ENCODE data around the gene ZNF362. TPM values are rescaled to one million over a fixed set of nuclear protein-coding genes. Genes with fewer than 3 reads are reported as not detected.

The ZNF362 gene
- total RNA-seq, 2 donors from 2014 or later: 25.3 to 55.4 TPM

DNA sequence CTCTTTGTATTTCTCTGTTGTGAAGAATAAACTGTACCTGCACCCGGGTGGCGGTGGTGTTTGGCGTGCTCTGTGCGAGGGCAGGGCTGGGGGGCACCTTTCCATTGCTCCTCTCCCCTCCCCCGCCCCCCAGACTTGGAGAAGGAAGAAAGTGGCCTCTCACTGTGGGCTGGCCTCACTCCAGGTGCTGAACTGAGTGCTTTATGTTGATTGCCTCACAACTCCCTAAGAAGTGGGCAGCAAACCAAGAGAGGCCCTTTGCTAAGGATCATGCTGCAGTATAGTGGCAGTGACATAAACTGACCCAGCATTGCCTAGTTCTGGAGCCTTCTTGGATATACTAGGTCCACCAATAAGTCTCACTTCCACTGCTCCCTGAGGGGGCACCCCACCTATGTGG lies 44.4 kb downstream of the ZNF362 start:
- DNase-seq (ENCODE audit: low spot score) (no peak), ATAC-seq (ENCODE audit: insufficient number of reproducible peaks, low FRiP score, low read depth) (no peak)
- H3K27ac ChIP-seq: no peak overlapping the region
- no peaks in the 10 kb centered on the region for H3K27me3 ChIP-seq (replicated peaks; ENCODE audit: insufficient read depth)
- no peaks in the 10 kb centered on the region for H3K9me3 ChIP-seq
- TF ChIP-seq, protein P1, sequence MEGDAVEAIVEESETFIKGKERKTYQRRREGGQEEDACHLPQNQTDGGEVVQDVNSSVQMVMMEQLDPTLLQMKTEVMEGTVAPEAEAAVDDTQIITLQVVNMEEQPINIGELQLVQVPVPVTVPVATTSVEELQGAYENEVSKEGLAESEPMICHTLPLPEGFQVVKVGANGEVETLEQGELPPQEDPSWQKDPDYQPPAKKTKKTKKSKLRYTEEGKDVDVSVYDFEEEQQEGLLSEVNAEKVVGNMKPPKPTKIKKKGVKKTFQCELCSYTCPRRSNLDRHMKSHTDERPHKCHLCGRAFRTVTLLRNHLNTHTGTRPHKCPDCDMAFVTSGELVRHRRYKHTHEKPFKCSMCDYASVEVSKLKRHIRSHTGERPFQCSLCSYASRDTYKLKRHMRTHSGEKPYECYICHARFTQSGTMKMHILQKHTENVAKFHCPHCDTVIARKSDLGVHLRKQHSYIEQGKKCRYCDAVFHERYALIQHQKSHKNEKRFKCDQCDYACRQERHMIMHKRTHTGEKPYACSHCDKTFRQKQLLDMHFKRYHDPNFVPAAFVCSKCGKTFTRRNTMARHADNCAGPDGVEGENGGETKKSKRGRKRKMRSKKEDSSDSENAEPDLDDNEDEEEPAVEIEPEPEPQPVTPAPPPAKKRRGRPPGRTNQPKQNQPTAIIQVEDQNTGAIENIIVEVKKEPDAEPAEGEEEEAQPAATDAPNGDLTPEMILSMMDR (IDR thresholded peaks at IDR 0.05): no peak
- no peak overlapping the region for H3K4me3 ChIP-seq
- H3K4me1 ChIP-seq (ENCODE audit: control insufficient read depth in 1 of 2, low read depth in 2 of 2): peaks cover 3 to 19% of the 10 kb centered on the region in 2 donors
- H3K36me3 ChIP-seq: peaks cover 30% of the 10 kb centered on the region

DNA sequence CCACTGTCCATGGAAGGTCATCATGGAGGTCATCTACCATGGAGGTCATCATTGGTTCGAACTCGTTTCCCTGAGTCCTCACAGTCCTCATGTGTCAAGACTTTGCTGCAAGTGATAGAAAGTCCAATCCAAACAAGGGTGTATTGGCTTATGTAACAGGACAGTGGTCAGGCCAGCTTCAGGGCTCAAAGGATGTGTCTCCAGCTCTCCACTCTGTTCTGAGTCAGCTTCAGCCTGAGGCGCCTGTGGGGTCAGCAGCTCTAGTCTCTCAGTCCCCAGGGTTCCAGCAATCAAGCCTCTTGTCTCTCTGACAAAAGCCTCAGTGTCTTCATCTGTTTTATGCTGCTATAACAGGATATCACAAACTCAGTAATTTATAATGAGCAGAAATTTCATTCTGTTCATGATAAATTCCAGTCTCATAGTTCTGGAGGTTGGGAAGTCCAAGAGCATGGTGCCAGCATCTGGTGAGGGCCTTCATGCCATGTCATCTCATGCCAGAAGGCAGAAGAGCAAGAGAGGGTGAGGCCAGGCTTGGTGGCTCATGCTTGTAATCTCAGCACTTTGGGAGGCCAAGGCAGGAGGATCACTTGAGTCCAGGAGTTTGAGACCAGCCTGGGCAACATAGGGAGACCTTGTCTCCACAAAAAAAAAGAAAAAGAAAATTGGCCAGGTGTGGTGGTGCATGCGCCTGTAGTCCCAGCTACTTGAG lies 45.1 kb downstream of the ZNF362 start:
- TF ChIP-seq, protein P1 (IDR thresholded peaks at IDR 0.05): no peak
- no peak for ATAC-seq (ENCODE audit: insufficient number of reproducible peaks, low FRiP score, low read depth)
- Histone ChIP-seq H3K27ac (no peak overlapping the region), H3K4me1 (ENCODE audit: control insufficient read depth in 1 of 2, low read depth in 2 of 2) (peaks cover 3 to 19% of the 10 kb centered on the region in 2 donors), H3K27me3 (replicated peaks; ENCODE audit: insufficient read depth) (no peaks in the 10 kb centered on the region), H3K36me3 (peaks cover 25% of the 10 kb centered on the region), H3K9me3 (no peaks in the 10 kb centered on the region), H3K4me3 (no peak overlapping the region)
- DNase-seq (ENCODE audit: low spot score): no peak

DNA sequence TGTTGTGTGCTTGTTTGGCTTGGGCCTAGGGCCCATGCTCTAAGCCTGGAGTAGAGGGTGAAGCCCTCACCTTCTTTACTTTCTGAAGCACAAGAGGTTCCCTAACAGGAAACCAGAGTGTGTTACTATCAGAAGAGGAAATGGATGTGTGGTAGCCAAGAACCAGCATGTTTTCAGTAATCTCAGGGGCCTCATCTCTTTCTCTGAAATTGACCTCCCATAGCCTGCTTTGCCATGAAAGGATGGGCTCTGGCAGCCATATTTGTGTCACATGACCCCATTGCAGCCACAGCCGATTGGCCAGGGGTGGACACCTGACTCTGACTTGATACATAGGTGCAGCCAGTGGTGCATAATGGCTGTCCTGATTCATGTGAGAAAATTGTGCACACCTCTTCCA lies 46.0 kb downstream of the ZNF362 start:
- Histone ChIP-seq H3K36me3 (peaks cover 19% of the 10 kb centered on the region), H3K4me3 (no peak overlapping the region), H3K4me1 (ENCODE audit: control insufficient read depth in 1 of 2, low read depth in 2 of 2) (peaks cover 6 to 27% of the 10 kb centered on the region in 2 donors), H3K27ac (no peak overlapping the region), H3K9me3 (no peaks in the 10 kb centered on the region), H3K27me3 (replicated peaks; ENCODE audit: insufficient read depth) (no peaks in the 10 kb centered on the region)
- DNase-seq (ENCODE audit: low spot score) (no peak), ATAC-seq (ENCODE audit: insufficient number of reproducible peaks, low FRiP score, low read depth) (no peak)
- TF ChIP-seq, protein P1 (IDR thresholded peaks at IDR 0.05): no peak

DNA sequence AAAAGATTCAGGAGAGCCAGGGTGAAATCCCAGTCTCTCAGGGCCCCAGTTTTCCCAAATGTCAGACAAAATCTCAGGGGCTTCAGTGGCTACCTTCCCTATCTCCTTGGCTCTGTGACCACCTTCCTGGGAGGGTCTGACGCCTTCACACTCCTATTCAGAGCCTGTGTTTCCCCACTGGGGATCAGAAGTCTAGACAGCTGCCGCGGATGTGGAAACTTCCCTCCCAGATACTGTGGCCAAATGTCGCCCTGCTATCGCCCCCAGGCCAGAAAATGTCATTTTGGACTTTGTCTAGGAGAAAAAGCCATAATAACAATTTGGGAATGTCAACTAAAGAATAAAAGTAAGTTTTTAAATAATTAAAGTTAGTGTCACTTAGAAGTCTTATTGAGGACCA lies 48.7 kb downstream of the ZNF362 start:
- no peak for ATAC-seq (ENCODE audit: insufficient number of reproducible peaks, low FRiP score, low read depth)
- TF ChIP-seq, protein P1 (IDR thresholded peaks at IDR 0.05): no peak
- peaks cover 6 to 22% of the 10 kb centered on the region in 2 donors for H3K4me1 ChIP-seq (ENCODE audit: control insufficient read depth in 1 of 2, low read depth in 2 of 2)
- H3K9me3 ChIP-seq: no peaks in the 10 kb centered on the region
- peaks cover 4% of the 10 kb centered on the region for H3K36me3 ChIP-seq
- H3K27me3 ChIP-seq (replicated peaks; ENCODE audit: insufficient read depth): no peaks in the 10 kb centered on the region
- no peak overlapping the region for H3K27ac ChIP-seq
- DNase-seq (ENCODE audit: low spot score): no peak
- H3K4me3 ChIP-seq: no peak overlapping the region

DNA sequence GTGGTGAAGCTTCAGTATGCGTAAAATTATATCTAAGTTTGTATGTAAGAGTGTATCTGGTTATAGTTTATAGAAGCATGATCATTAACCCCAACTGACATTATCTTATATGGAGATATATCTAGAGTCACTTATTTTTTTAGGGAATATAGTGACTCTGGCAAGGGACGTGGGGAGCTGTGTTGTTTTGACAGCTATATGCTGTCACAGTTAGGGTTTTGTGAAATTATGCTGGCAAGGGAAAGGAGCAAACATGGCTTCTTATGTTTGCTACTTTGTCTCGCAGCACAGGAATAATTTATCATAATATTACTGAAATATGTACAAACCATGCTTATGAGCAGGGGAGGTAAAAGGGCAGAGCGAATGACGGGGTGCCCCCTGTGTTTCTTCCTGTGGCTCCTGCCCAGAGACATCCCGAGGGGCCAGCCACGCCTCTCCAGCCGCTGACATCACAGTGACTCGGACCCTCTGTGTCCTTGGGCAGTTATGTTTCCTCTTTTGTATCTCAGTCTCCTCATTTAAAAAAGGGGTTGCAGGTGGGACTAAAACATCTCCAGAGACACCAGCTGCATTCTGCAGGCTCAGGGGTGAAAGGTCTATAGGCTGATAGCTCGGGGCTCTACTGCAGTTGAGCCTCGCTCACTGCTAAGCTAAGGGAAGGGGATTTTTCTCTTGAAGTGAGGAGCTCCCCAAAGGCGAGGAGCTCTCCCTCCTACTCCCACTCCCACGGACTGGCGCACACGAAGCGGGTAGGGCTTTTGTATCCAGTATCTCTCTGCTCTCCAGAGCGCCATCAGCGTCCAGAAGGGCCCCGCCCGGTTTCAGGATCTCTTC lies 49.7 kb downstream of the ZNF362 start:
- Histone ChIP-seq H3K4me1 (ENCODE audit: control insufficient read depth in 1 of 2, low read depth in 2 of 2) (peaks cover 3 to 14% of the 10 kb centered on the region in 2 donors), H3K9me3 (no peaks in the 10 kb centered on the region), H3K27ac (no peak overlapping the region), H3K4me3 (peak overlapping the region; percentile 60), H3K36me3 (no peaks in the 10 kb centered on the region), H3K27me3 (replicated peaks; ENCODE audit: insufficient read depth) (no peaks in the 10 kb centered on the region)
- DNase-seq (ENCODE audit: low spot score) (no peak), ATAC-seq (ENCODE audit: insufficient number of reproducible peaks, low FRiP score, low read depth) (no peak)
- TF ChIP-seq, protein P1 (IDR thresholded peaks at IDR 0.05): no peak

Measured in thoracic aorta (tissue), 2 donors.